Measurements from ENCODE around the gene GRIN1. TPM values are rescaled to one million over a fixed set of nuclear protein-coding genes. Genes with fewer than 3 reads are reported as not detected.

GRIN1 gene
- total and polyA plus RNA-seq, 2 of the 13 experiments (the other 11 are each of a cell fraction or from before 2014, with no cell fraction given): 0.13 TPM; not detected in 1

DNA sequence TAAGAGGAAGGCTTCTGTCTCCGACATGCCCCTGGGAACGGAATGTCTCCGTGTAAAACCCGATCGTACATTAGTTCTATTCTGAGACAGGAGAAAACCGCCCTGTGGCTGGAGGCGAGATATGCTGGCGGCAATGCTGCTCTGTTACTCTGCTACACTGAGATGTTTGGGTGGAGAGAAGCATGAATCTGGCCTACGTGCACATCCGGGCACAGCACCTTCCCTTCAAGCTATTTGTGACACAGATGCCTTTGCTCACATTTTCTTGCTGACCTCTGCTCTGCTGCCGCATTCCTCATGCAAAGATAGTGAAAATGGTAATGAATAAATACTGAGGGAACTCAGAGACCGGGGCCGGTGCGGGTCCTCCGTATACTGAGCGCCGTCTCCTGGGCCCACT, 22.2 kb upstream of the GRIN1 start (continued):
- TF ChIP-seq PAXIP1 (CRISPR knock-in tag; conservative IDR thresholded peaks at IDR 0.05) (peak; percentile 63), ZNF678 (CRISPR knock-in tag; IDR thresholded peaks at IDR 0.05) (no peak), ZNF761 (CRISPR knock-in tag; conservative IDR thresholded peaks at IDR 0.05) (0 out of 2 replicates have a peak, but pooled peaks have one; percentile 55), HIC2 (CRISPR knock-in tag; IDR thresholded peaks at IDR 0.05; ENCODE audit: low read depth) (no peak), ZBTB7B (CRISPR knock-in tag; IDR thresholded peaks at IDR 0.05) (0 out of 2 replicates have a peak, but pooled peaks have one; percentile 15), PPARG (CRISPR knock-in tag; conservative IDR thresholded peaks at IDR 0.05) (peak; percentile 63; the same call in 1 of the 2 replicates), PBX3 (CRISPR knock-in tag; IDR thresholded peaks at IDR 0.05; ENCODE audit: borderline replicate concordance) (no peak), MED1 (CRISPR knock-in tag; IDR thresholded peaks at IDR 0.05) (peak; percentile 19; the same call in 1 of the 2 replicates), HOMEZ (CRISPR knock-in tag; IDR thresholded peaks at IDR 0.05; ENCODE audit: low read depth) (no peak), ELF3 (CRISPR knock-in tag; IDR thresholded peaks at IDR 0.05) (peak; percentile 22; the same call in 1 of the 2 replicates), YY1 (IDR thresholded peaks at IDR 0.05; ENCODE audit: insufficient read depth, insufficient replicate concordance, low read depth, low read length) (no peak), SAP130 (CRISPR knock-in tag; IDR thresholded peaks at IDR 0.05; ENCODE audit: low read depth) (peak; percentile 78)
- TF ChIP-seq, protein P1, sequence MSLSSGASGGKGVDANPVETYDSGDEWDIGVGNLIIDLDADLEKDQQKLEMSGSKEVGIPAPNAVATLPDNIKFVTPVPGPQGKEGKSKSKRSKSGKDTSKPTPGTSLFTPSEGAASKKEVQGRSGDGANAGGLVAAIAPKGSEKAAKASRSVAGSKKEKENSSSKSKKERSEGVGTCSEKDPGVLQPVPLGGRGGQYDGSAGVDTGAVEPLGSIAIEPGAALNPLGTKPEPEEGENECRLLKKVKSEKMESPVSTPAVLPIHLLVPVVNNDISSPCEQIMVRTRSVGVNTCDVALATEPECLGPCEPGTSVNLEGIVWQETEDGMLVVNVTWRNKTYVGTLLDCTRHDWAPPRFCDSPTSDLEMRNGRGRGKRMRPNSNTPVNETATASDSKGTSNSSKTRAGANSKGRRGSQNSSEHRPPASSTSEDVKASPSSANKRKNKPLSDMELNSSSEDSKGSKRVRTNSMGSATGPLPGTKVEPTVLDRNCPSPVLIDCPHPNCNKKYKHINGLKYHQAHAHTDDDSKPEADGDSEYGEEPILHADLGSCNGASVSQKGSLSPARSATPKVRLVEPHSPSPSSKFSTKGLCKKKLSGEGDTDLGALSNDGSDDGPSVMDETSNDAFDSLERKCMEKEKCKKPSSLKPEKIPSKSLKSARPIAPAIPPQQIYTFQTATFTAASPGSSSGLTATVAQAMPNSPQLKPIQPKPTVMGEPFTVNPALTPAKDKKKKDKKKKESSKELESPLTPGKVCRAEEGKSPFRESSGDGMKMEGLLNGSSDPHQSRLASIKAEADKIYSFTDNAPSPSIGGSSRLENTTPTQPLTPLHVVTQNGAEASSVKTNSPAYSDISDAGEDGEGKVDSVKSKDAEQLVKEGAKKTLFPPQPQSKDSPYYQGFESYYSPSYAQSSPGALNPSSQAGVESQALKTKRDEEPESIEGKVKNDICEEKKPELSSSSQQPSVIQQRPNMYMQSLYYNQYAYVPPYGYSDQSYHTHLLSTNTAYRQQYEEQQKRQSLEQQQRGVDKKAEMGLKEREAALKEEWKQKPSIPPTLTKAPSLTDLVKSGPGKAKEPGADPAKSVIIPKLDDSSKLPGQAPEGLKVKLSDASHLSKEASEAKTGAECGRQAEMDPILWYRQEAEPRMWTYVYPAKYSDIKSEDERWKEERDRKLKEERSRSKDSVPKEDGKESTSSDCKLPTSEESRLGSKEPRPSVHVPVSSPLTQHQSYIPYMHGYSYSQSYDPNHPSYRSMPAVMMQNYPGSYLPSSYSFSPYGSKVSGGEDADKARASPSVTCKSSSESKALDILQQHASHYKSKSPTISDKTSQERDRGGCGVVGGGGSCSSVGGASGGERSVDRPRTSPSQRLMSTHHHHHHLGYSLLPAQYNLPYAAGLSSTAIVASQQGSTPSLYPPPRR (CRISPR knock-in tag; IDR thresholded peaks at IDR 0.05; ENCODE audit: borderline replicate concordance): peak; percentile 43; the same call in 1 of the 2 replicates
- TF ChIP-seq, protein P2, sequence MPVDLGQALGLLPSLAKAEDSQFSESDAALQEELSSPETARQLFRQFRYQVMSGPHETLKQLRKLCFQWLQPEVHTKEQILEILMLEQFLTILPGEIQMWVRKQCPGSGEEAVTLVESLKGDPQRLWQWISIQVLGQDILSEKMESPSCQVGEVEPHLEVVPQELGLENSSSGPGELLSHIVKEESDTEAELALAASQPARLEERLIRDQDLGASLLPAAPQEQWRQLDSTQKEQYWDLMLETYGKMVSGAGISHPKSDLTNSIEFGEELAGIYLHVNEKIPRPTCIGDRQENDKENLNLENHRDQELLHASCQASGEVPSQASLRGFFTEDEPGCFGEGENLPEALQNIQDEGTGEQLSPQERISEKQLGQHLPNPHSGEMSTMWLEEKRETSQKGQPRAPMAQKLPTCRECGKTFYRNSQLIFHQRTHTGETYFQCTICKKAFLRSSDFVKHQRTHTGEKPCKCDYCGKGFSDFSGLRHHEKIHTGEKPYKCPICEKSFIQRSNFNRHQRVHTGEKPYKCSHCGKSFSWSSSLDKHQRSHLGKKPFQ (CRISPR knock-in tag; IDR thresholded peaks at IDR 0.05; ENCODE audit: insufficient replicate concordance): no peak

Measured in HepG2 (cell line).